Stomach smooth muscle (tissue), 2 donors: ENCODE data around the gene FAM168A.
"Not testable (repeated sequence)": the region's sequence is repeated elsewhere in the genome, so short reads cannot be mapped to it uniquely, and the experiment has no call there.

Source experiments
- H3K27ac ChIP-seq: one replicate; pipeline ENCODE4 v1.7.0; 2013; ENCODE audit warnings: mild to moderate bottlenecking, low read length, inconsistent platforms
- H3K27me3 ChIP-seq, 2 donors: one replicate each; pipeline ENCODE4 v1.7.0; 2013; ENCODE audit warnings: low read length in 2 of 2; ENCODE audit not compliant: insufficient read depth in 2 of 2, control insufficient read depth in 1 of 2
- H3K36me3 ChIP-seq, 2 donors: one replicate each; pipeline ENCODE4 v1.7.0; 2013; ENCODE audit warnings: low read length in 2 of 2; ENCODE audit not compliant: control insufficient read depth in 2 of 2, insufficient read depth in 2 of 2
- H3K4me1 ChIP-seq: one replicate; pipeline ENCODE4 v1.7.0; 2013; ENCODE audit warnings: low read length; ENCODE audit not compliant: control insufficient read depth, insufficient read depth
- H3K4me3 ChIP-seq, 2 donors: one replicate each; pipeline ENCODE4 v1.7.0; 2013; ENCODE audit warnings: low read length in 2 of 2
- H3K9ac ChIP-seq, 2 donors: one replicate each; pipeline ENCODE4 v1.7.0; 2013; ENCODE audit warnings: low read length in 2 of 2, mild to moderate bottlenecking in 1 of 2
- H3K9me3 ChIP-seq, 2 donors: one replicate each; pipeline ENCODE4 v1.7.0; 2013; ENCODE audit warnings: low read length in 2 of 2; ENCODE audit not compliant: control insufficient read depth in 2 of 2
- donor health status: healthy.
- donor health status: Pancreatic carcinoma.

FAM168A gene

DNA sequence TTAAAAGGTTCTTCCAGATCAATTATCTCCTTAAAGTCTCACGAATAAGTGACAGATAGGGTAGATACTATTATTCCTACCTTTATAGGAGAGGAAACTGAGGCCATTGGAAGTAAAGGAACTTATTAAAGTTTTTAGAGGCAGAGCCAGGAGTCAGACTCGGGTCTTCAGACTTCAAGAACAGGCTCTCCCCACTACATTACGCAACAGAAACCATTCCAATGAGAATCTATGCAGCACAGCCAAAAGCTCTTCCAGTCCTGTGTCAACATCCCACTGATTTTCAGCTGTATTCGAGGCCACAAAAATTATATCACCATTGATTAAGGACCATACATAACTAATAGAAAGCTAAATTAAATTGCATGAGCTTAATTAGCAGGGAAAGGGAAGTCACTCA is 144.3 kb downstream of the FAM168A start:
- Histone ChIP-seq H3K27me3 (no peaks in the 10 kb centered on the region), H3K27ac (no peak overlapping the region), H3K9ac (no peak overlapping the region), H3K9me3 (peaks cover 0 to 2% of the 10 kb centered on the region in 2 donors), H3K4me3 (no peak overlapping the region), H3K4me1 (no peaks in the 10 kb centered on the region), H3K36me3 (no peaks in the 10 kb centered on the region)

DNA sequence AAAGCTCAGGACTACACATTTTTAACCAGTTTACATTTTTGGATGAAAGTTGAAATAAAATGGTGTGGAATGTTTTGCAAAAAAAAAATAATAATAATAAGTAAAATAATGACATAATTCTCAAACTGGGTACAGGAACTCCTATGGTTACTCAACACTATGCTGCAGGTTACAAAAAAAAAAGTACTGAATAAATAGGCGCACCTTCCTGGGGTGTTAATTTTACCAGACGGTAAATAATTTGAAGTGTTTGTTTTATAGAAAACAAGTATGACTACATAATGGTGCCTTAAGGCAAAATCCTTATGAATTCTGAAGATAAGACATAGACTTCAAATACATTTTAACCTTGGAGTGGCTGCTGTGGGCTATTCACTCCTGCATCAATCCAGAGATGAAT is 145.2 kb downstream of the FAM168A start:
- H3K4me1 ChIP-seq = no peaks in the 10 kb centered on the region
- peaks cover 0 to 2% of the 10 kb centered on the region in 2 donors for H3K9me3 ChIP-seq
- no peaks in the 10 kb centered on the region for H3K36me3 ChIP-seq

GRCh38 chr11:73451896-73452295 is 146.0 kb downstream of the FAM168A start:
- Histone ChIP-seq H3K4me3 (no peak overlapping the region), H3K27me3 (no peaks in the 10 kb centered on the region), H3K9ac (no peak overlapping the region), H3K27ac (no peak overlapping the region), H3K9me3 (peaks cover 0 to 2% of the 10 kb centered on the region in 2 donors), H3K36me3 (no peaks in the 10 kb centered on the region), H3K4me1 (no peaks in the 10 kb centered on the region)

More for the DNA sequence above, 145.2 kb downstream of the FAM168A start:
- no peak overlapping the region for H3K4me3 ChIP-seq
- no peak overlapping the region for H3K27ac ChIP-seq
- no peak overlapping the region for H3K9ac ChIP-seq
- H3K27me3 ChIP-seq = no peaks in the 10 kb centered on the region

DNA sequence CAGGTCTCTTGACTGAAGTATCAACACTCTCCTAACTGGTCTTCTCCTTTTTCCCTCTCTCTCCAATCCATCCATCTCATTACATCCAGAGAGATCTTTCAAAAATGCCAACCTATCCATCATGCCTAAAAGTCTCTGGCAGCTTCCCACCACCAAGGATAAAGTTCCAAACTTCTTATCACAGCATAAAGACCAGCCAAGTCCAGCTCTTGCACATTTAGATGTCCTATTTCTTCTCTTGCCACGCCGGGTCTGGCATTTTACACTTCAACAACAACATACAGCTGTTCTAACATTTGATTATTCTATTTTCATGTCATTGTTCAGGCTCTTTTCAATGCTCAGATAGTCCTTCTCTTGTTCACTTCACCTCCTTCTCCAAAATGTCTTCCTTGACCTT is 151.1 kb downstream of the FAM168A start:
- no peak overlapping the region for H3K9ac ChIP-seq
- H3K4me1 ChIP-seq = no peaks in the 10 kb centered on the region
- no peak overlapping the region for H3K4me3 ChIP-seq
- H3K9me3 ChIP-seq = no peaks in the 10 kb centered on the region
- H3K27ac ChIP-seq = no peak overlapping the region
- no peaks in the 10 kb centered on the region for H3K27me3 ChIP-seq
- no peaks in the 10 kb centered on the region for H3K36me3 ChIP-seq

DNA sequence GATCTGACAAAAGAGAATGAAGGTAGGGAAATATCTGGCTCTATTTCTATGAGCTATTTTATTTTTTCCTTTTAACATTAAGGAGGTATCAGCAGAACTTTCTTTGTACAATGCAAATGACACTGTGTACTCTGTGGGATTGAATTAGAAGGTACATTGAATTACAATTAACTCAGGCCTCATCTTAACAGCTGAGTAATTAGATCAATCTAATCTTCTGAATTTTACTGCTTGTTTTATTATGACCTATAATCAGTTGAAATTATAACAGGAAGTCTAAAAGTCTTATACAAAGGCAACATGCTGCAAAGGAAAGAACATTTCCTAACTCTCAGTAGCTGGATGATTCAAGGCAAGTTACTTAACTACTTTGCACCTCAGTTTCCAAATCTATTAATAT is 151.9 kb downstream of the FAM168A start:
- Histone ChIP-seq H3K9ac (no peak overlapping the region), H3K36me3 (no peaks in the 10 kb centered on the region), H3K9me3 (no peaks in the 10 kb centered on the region), H3K4me3 (no peak overlapping the region), H3K4me1 (no peaks in the 10 kb centered on the region), H3K27ac (no peak overlapping the region), H3K27me3 (no peaks in the 10 kb centered on the region)

- Histone ChIP-seq H3K36me3 (no peaks in the 10 kb centered on the region), H3K27ac (no peak overlapping the region), H3K9me3 (no peaks in the 10 kb centered on the region), H3K9ac (no peak overlapping the region), H3K4me1 (no peaks in the 10 kb centered on the region), H3K4me3 (no peak overlapping the region), H3K27me3 (no peaks in the 10 kb centered on the region)
Measured at GRCh38 chr11:73439002-73439843, 158.7 kb downstream of the FAM168A start.

DNA sequence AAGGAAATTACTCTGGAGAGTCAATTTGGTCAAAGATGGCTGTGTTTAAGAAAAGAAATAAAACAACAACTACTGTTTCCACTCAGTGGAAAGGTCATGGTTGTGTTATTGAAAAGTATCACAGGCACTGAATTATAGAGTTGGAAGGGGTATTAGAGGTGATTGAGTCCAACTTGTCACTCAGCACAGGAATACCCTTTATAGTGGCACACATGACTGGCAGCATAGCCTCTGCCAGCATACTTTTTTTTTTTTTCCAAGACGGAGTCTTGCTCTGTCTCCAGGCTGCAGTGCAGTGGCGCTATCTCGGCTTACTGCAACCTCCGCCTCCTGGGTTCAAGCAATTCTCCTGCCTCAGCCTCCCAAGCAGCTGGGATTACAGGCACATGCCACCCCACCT is 161.1 kb downstream of the FAM168A start:
- not testable (repeated sequence) for H3K4me1 ChIP-seq, H3K4me3 ChIP-seq, H3K27me3 ChIP-seq, H3K9ac ChIP-seq, H3K9me3 ChIP-seq, H3K36me3 ChIP-seq, H3K27ac ChIP-seq

- no peak overlapping the region for H3K27ac ChIP-seq
- H3K9me3 ChIP-seq = no peaks in the 10 kb centered on the region
- H3K27me3 ChIP-seq = no peaks in the 10 kb centered on the region
- H3K9ac ChIP-seq = no peak overlapping the region
- no peak overlapping the region for H3K4me3 ChIP-seq
- H3K36me3 ChIP-seq = peaks cover 0 to 3% of the 10 kb centered on the region in 2 donors
- H3K4me1 ChIP-seq = no peaks in the 10 kb centered on the region
Measured at GRCh38 chr11:73431396-73431795, 166.5 kb downstream of the FAM168A start.

DNA sequence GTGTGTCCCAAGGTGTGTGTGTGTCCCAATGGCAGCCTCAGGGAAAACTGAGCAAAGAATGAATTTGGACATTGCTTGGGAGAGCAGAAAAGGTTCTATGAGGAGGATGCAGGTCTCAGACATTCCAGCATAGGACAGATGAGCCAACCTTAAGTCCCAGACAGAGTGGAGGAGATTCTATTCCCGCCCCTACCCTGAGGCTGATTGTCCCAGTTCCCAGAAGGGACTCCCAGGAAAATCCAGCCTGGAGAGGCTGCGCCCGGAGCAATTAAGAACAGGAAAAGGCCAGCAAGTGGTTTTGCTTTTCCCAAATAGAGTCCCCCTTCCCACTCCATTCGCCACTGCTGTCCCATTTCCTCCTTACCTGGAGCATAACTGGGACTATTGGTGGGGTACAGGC is 167.6 kb downstream of the FAM168A start:
- H3K27me3 ChIP-seq = no peaks in the 10 kb centered on the region
- H3K4me1 ChIP-seq = no peaks in the 10 kb centered on the region
- H3K9ac ChIP-seq = no peak overlapping the region
- no peak overlapping the region for H3K4me3 ChIP-seq
- H3K27ac ChIP-seq = no peak overlapping the region
- H3K9me3 ChIP-seq = no peaks in the 10 kb centered on the region
- H3K36me3 ChIP-seq = peaks cover 0 to 3% of the 10 kb centered on the region in 2 donors

DNA sequence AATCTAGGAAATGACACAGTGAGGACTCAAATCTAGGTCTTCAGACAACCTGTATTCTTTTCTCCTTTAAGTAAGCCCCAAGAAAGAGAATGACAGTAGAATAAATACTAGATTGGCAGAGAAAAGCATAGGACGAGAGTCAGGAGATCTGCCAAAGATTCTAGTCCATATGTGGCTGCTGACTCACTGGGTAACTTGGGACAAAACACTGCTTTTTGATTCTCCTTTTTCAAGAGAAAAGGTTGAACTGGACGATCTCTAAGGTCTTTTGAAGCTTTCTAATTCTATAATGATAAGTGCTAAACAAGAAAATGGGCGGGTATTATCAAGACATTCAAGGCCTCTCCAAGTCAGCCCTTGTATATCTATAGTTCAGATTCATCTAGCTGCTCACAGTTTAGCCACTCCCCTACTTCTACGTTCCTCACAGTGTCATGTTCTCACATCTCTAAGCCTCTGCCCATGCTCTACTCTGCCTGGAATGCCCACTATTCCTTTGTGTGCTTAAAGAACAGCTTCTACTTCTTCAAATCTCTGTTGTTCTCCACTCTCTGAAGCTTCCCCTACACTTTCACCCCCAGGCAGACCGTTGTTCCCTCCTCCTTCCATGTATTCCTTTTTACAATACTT is 168.7 kb downstream of the FAM168A start:
- H3K4me1 ChIP-seq = no peaks in the 10 kb centered on the region
- H3K4me3 ChIP-seq = no peak overlapping the region
- H3K36me3 ChIP-seq = peaks cover 0 to 3% of the 10 kb centered on the region in 2 donors
- H3K9ac ChIP-seq = no peak overlapping the region
- no peaks in the 10 kb centered on the region for H3K9me3 ChIP-seq
- no peak overlapping the region for H3K27ac ChIP-seq
- H3K27me3 ChIP-seq = no peaks in the 10 kb centered on the region

GRCh38 chr11:73428699-73429098 is 169.2 kb downstream of the FAM168A start:
- Histone ChIP-seq H3K27ac (no peak overlapping the region), H3K27me3 (no peaks in the 10 kb centered on the region), H3K4me1 (no peaks in the 10 kb centered on the region), H3K4me3 (no peak overlapping the region), H3K9me3 (no peaks in the 10 kb centered on the region), H3K36me3 (peaks cover 0 to 3% of the 10 kb centered on the region in 2 donors), H3K9ac (no peak overlapping the region)
